GM06990 (cell line): Measurements from ENCODE around the gene GREM2.

Experiments used
- DNase-seq: peaks from one replicate; pipeline ENCODE4 v3.0.0-alpha.2; 2011; ENCODE audit not compliant: insufficient read length; ENCODE audit errors: extremely low read depth
- H3K27me3 ChIP-seq: replicated peaks from 2 replicates; pipeline ENCODE4 v1.6.0; 2011; ENCODE audit warnings: low read length; ENCODE audit not compliant: control insufficient read depth, insufficient read depth
- H3K36me3 ChIP-seq: 2 replicates; pipeline ENCODE4 v1.5.1; 2011; ENCODE audit warnings: low read length; ENCODE audit not compliant: control insufficient read depth, insufficient read depth
- H3K4me3 ChIP-seq: replicated peaks from 2 replicates; pipeline ENCODE4 v1.5.1; 2011; ENCODE audit warnings: low read depth, mild to moderate bottlenecking, control low read depth, low read length
- CTCF ChIP-seq: IDR thresholded peaks from 2 replicates; pipeline ENCODE4 v1.5.1; 2011; ENCODE audit warnings: low read length, control low read depth, mild to moderate bottlenecking, inconsistent platforms; ENCODE audit not compliant: insufficient read depth, poor library complexity, severe bottlenecking

Gene GREM2

GRCh38 chr1:240597153-240597745 is 14.7 kb downstream of the GREM2 start:
- no peak for DNase-seq
- Histone ChIP-seq H3K27me3 (no peaks in the 10 kb centered on the region), H3K4me3 (no peak overlapping the region), H3K36me3 (no peaks in the 10 kb centered on the region)
- TF ChIP-seq CTCF, result no peak

- Histone ChIP-seq H3K36me3 (no peaks in the 10 kb centered on the region), H3K4me3 (no peak overlapping the region), H3K27me3 (no peaks in the 10 kb centered on the region)
- DNase-seq, result no peak
- no peak for TF ChIP-seq CTCF
Measured at GRCh38 chr1:240595476-240595875, 16.5 kb downstream of the GREM2 start.

GRCh38 chr1:240591564-240591963 is 20.4 kb downstream of the GREM2 start:
- DNase-seq, result no peak
- H3K27me3 ChIP-seq, result no peaks in the 10 kb centered on the region
- no peak for TF ChIP-seq CTCF
- H3K36me3 ChIP-seq, result no peaks in the 10 kb centered on the region
- H3K4me3 ChIP-seq, result no peak overlapping the region

GRCh38 chr1:240591078-240591477 is 20.9 kb downstream of the GREM2 start:
- Histone ChIP-seq H3K4me3 (no peak overlapping the region), H3K27me3 (no peaks in the 10 kb centered on the region), H3K36me3 (no peaks in the 10 kb centered on the region)
- no peak for DNase-seq
- TF ChIP-seq CTCF, result no peak

- no peak for TF ChIP-seq CTCF
- no peak for DNase-seq
- Histone ChIP-seq H3K27me3 (no peaks in the 10 kb centered on the region), H3K4me3 (no peak overlapping the region), H3K36me3 (no peaks in the 10 kb centered on the region)
Measured at GRCh38 chr1:240589585-240590110, 22.3 kb downstream of the GREM2 start.

GRCh38 chr1:240586006-240586405 is 25.9 kb downstream of the GREM2 start:
- H3K4me3 ChIP-seq, result no peak overlapping the region
- no peak for DNase-seq
- H3K36me3 ChIP-seq, result no peaks in the 10 kb centered on the region
- H3K27me3 ChIP-seq, result no peaks in the 10 kb centered on the region
- no peak for TF ChIP-seq CTCF
